Spleen (tissue), 7 donors: ENCODE results near the gene MRRF.

Experiments
- POLR2AphosphoS5 ChIP-seq, 3 donors: sonication (generic); formaldehyde crosslinking; IDR thresholded peaks; one replicate each; pipeline ENCODE4 v1.5.1; 2017; ENCODE audit warnings: antibody characterized with exemption in 3 of 3
- TF ChIP-seq, protein P1 (sequence below), 11 experiments: fragments of 200-600 bp in 7 of 11; fragments of 450-650 bp in 4 of 11; sonication (generic) in 4 of 11; IDR thresholded peaks in 8 of 11; conservative IDR thresholded peaks in 3 of 11; 1 replicate in 7 of 11; 2 replicates in 4 of 11; pipeline versions ENCODE4 v1.4.0 to v1.8.0; 2016 to 2021; ENCODE audit warnings: antibody characterized with exemption in 11 of 11, inconsistent platforms in 4 of 11, mild to moderate bottlenecking in 1 of 11
- donor health status: DM: no; HTN: no; CAD: no; lungs with moderate emphysema.
- donor health status: DM: no; HTN: no; CAD: no.
- donor health status: DM: no; HTN: no; CAD: no.

DNA sequence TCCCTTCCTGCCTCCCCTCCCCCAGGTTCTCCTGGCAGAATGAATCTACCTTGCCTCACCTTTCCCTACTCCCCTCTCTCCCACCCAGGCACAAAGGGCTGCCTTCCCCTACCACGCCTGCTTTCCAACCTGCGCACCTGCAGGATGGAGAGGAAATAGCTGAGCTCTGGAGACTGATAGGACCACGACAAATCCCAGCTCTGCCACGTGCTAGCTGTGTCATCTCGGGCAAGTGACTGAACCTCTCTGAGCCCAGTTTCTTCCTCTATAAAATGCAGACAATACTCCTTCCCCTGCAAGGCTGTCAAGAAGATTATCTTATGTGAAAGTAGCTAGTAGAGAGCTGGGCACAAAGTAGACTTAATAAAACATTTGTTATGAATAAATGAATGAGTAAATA, 74.9 kb downstream of the MRRF start:
- no peak for TF ChIP-seq POLR2AphosphoS5 (IDR thresholded peaks at IDR 0.05)
- TF ChIP-seq, protein P1, sequence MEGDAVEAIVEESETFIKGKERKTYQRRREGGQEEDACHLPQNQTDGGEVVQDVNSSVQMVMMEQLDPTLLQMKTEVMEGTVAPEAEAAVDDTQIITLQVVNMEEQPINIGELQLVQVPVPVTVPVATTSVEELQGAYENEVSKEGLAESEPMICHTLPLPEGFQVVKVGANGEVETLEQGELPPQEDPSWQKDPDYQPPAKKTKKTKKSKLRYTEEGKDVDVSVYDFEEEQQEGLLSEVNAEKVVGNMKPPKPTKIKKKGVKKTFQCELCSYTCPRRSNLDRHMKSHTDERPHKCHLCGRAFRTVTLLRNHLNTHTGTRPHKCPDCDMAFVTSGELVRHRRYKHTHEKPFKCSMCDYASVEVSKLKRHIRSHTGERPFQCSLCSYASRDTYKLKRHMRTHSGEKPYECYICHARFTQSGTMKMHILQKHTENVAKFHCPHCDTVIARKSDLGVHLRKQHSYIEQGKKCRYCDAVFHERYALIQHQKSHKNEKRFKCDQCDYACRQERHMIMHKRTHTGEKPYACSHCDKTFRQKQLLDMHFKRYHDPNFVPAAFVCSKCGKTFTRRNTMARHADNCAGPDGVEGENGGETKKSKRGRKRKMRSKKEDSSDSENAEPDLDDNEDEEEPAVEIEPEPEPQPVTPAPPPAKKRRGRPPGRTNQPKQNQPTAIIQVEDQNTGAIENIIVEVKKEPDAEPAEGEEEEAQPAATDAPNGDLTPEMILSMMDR (IDR thresholded peaks at IDR 0.05 in 8 of 11, conservative IDR thresholded peaks at IDR 0.05 in 3 of 11): no peak
